ENCODE data around the gene MYO9A. TPM values are rescaled to one million over a fixed set of nuclear protein-coding genes. Genes with fewer than 3 reads are reported as not detected.

Gene MYO9A
- total RNA-seq, 1 experiment from 2014 or later, result 34.0 TPM

GRCh38 chr15:72013703-72014102 is 104.2 kb downstream of the MYO9A start:
- POLR2A ChIA-PET (ENCODE audit: unreplicated experiment), result no interaction called here
- H3K4me1 ChIP-seq (replicated peaks; ENCODE audit: insufficient read depth), result no peaks in the 10 kb centered on the region
- no peaks in the 10 kb centered on the region for H4K20me1 ChIP-seq (ENCODE audit: insufficient read depth)
- no peak overlapping the region for H2AFZ ChIP-seq
- no peaks in the 10 kb centered on the region for H3K9me2 ChIP-seq (ENCODE audit: insufficient read depth)
- no peaks in the 10 kb centered on the region for H3K27me3 ChIP-seq (ENCODE audit: insufficient read depth, low read depth)
- H3K4me3 ChIP-seq, result no peak overlapping the region
- no peak overlapping the region for H3K4me2 ChIP-seq
- no peaks in the 10 kb centered on the region for H3K9me3 ChIP-seq (ENCODE audit: insufficient read depth, low read depth)
- no peaks in the 10 kb centered on the region for H3F3A ChIP-seq (ENCODE audit: insufficient read depth, low read depth)
- TF ChIP-seq CTCF (conservative IDR thresholded peaks at IDR 0.05) (no peak), EZH2 (IDR thresholded peaks at IDR 0.05; ENCODE audit: low read depth) (no peak)
- CTCF ChIA-PET, result interaction anchor here (0.6 kb wide), 1 partner anchor 865 kb away, joined by 7 read pairs; no protein-coding TSS in a partner anchor
- no peak overlapping the region for H3K27ac ChIP-seq
- intact Hi-C loops (cut with micrococcal nuclease; ENCODE audit: unreplicated experiment), result no loop called here
- no peaks in the 10 kb centered on the region for H3K36me3 ChIP-seq (ENCODE audit: low read depth)
- BruUV-seq (replicated peaks), result no TSS peak
- DNase-seq, result no peak
- H3K79me2 ChIP-seq (ENCODE audit: low read depth), result no peaks in the 10 kb centered on the region

- Histone ChIP-seq H3K9me3 (ENCODE audit: insufficient read depth, low read depth) (no peaks in the 10 kb centered on the region), H3K27ac (no peak overlapping the region), H3K4me2 (no peak overlapping the region), H3K4me3 (no peak overlapping the region), H3K9me2 (ENCODE audit: insufficient read depth) (no peaks in the 10 kb centered on the region), H3K27me3 (ENCODE audit: insufficient read depth, low read depth) (no peaks in the 10 kb centered on the region), H3K79me2 (ENCODE audit: low read depth) (no peaks in the 10 kb centered on the region), H3F3A (ENCODE audit: insufficient read depth, low read depth) (no peaks in the 10 kb centered on the region), H3K36me3 (ENCODE audit: low read depth) (no peaks in the 10 kb centered on the region), H3K4me1 (replicated peaks; ENCODE audit: insufficient read depth) (no peaks in the 10 kb centered on the region), H2AFZ (no peak overlapping the region), H4K20me1 (ENCODE audit: insufficient read depth) (no peaks in the 10 kb centered on the region)
- no TSS peak for BruUV-seq (replicated peaks)
- ChIA-PET POLR2A (ENCODE audit: unreplicated experiment) (interaction anchor here (0.7 kb wide), 1 partner anchor 106 kb away, joined by 7 read pairs; no protein-coding TSS in a partner anchor), CTCF (no interaction called here)
- TF ChIP-seq EZH2 (IDR thresholded peaks at IDR 0.05; ENCODE audit: low read depth) (no peak), CTCF (conservative IDR thresholded peaks at IDR 0.05) (no peak)
- no peak for DNase-seq
- intact Hi-C loops (cut with micrococcal nuclease; ENCODE audit: unreplicated experiment), result no loop called here
Measured at GRCh38 chr15:72011302-72011942, 106.5 kb downstream of the MYO9A start.

- Histone ChIP-seq H3K27ac (no peak overlapping the region), H3K27me3 (ENCODE audit: insufficient read depth, low read depth) (no peaks in the 10 kb centered on the region), H3F3A (ENCODE audit: insufficient read depth, low read depth) (no peaks in the 10 kb centered on the region), H3K4me2 (no peak overlapping the region), H3K9me2 (ENCODE audit: insufficient read depth) (no peaks in the 10 kb centered on the region), H3K4me1 (replicated peaks; ENCODE audit: insufficient read depth) (no peaks in the 10 kb centered on the region), H3K79me2 (ENCODE audit: low read depth) (no peaks in the 10 kb centered on the region), H3K9me3 (ENCODE audit: insufficient read depth, low read depth) (no peaks in the 10 kb centered on the region), H4K20me1 (ENCODE audit: insufficient read depth) (no peaks in the 10 kb centered on the region), H3K36me3 (ENCODE audit: low read depth) (no peaks in the 10 kb centered on the region), H3K4me3 (no peak overlapping the region), H2AFZ (no peak overlapping the region)
- ChIA-PET CTCF (no interaction called here), POLR2A (ENCODE audit: unreplicated experiment) (no interaction called here)
- intact Hi-C loops (cut with micrococcal nuclease; ENCODE audit: unreplicated experiment), result no loop called here
- no TSS peak for BruUV-seq (replicated peaks)
- TF ChIP-seq EZH2 (IDR thresholded peaks at IDR 0.05; ENCODE audit: low read depth) (no peak), CTCF (conservative IDR thresholded peaks at IDR 0.05) (no peak)
- no peak for DNase-seq
Measured at GRCh38 chr15:72009222-72009621, 108.7 kb downstream of the MYO9A start.
